Skeletal muscle cell (primary cell): ENCODE data around the gene DUS1L.

Experiments used
- DNase-seq: peaks from one replicate; pipeline ENCODE4 v3.0.0-alpha.2; 2010; ENCODE audit warnings: low read depth
- H3K4me3 ChIP-seq: 2 replicates; pipeline ENCODE4 v1.5.1; 2011; ENCODE audit warnings: low read depth, mild to moderate bottlenecking, control low read depth, low read length, moderate library complexity

DUS1L gene

GRCh38 chr17:82008941-82009405 is 56.6 kb downstream of the DUS1L start:
- no peak for DNase-seq

GRCh38 chr17:82008258-82008940 is 57.2 kb downstream of the DUS1L start:
- H3K4me3 ChIP-seq, result no peak overlapping the region
- no peak for DNase-seq

More at GRCh38 chr17:82008941-82009405, 56.6 kb downstream of the DUS1L start:
- no peak overlapping the region for H3K4me3 ChIP-seq
